HEK293T (cell line): ENCODE measurements around the gene PHYH.

Experiments used
- LEF1 ChIP-seq: fragments of 450-650 bp; IDR thresholded peaks from 2 replicates; pipeline ENCODE4 v1.6.1; 2017; ENCODE audit warnings: mild to moderate bottlenecking, borderline replicate concordance
- SP1 ChIP-seq: fragments of 450-650 bp; IDR thresholded peaks from 2 replicates; pipeline ENCODE4 v1.6.1; 2017
- SUZ12 ChIP-seq: fragments of 450-650 bp; IDR thresholded peaks from 2 replicates; pipeline ENCODE4 v1.6.1; 2016; ENCODE audit warnings: mild to moderate bottlenecking

GRCh38 chr10:13256627-13257026 lies 43.2 kb downstream of the PHYH start:
- TF ChIP-seq SP1 = no peak
- no peak for TF ChIP-seq LEF1
- TF ChIP-seq SUZ12 = no peak
